Measurements from ENCODE around the gene PLXNA4.
"Not testable (repeated sequence)": the region's sequence is repeated elsewhere in the genome, so short reads cannot be mapped to it uniquely, and the experiment has no call there.

Gene PLXNA4

GRCh38 chr7:132392713-132393112, 183.6 kb downstream of the PLXNA4 start:
- DNase-seq (ENCODE audit: low read depth in 2 of 2) = no peak

DNA sequence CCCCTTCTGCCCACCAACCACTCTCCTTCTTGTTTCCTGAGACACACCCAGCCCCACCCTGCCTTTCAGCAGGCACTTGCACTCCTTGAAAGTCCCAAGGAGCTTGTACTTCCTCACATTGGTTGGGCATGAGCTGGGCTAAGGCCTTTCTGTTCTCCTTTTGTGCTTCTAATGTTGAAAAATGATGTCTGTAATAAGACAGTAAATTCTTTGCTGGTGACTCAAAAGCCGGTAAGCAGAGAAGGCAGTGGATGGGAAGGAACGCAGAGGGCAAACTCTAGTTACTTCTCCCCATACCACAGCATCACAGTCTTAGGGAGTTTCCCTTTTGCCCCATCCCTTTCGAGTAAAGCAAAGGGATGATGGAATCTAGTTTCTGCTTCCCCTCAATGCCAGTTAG, 185.6 kb downstream of the PLXNA4 start:
- DNase-seq (ENCODE audit: low read depth in 2 of 2) = no peak

DNA sequence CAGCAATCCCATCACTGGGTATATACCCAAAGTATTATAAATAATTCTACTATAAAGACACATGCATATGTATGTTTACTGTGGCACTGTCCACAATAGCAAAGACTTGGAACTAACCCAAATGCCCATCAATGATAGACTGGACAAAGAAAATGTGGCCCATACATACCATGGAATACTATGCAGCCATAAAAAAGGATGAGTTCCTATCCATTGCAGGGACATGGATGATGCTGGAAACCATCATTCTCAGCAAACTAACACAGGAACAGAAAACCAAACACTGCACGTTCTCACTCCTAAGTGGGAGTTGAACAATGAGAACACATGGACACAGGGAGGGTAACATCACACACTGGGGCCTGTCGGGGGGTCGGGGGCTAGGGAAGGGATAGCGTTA, 186.2 kb downstream of the PLXNA4 start:
- DNase-seq (ENCODE audit: low read depth in 2 of 2) = not testable (repeated sequence)

- no peak for DNase-seq (ENCODE audit: low read depth in 2 of 2)
Measured at GRCh38 chr7:132388688-132389087, 187.6 kb downstream of the PLXNA4 start.

DNA sequence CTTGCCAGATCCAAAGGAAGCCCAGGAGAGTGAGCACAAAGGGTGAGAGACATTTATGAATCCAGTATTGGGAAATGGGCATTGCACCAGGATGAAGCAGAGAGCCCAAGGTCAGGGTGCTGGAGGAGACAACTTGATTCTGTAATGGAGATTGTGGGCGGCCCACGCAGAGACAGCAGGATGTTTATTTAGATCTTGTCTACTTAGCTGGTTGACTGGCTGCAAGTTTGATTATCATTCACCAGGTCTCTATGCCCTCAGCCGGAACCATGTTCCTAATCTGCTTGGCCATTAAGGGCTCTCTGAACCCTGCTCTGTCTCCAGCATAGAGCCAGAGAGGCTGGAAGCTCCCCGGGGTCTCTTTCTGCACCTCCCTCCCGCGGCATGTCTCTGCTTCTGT, 188.7 kb downstream of the PLXNA4 start:
- no peak for DNase-seq (ENCODE audit: low read depth in 2 of 2)

DNA sequence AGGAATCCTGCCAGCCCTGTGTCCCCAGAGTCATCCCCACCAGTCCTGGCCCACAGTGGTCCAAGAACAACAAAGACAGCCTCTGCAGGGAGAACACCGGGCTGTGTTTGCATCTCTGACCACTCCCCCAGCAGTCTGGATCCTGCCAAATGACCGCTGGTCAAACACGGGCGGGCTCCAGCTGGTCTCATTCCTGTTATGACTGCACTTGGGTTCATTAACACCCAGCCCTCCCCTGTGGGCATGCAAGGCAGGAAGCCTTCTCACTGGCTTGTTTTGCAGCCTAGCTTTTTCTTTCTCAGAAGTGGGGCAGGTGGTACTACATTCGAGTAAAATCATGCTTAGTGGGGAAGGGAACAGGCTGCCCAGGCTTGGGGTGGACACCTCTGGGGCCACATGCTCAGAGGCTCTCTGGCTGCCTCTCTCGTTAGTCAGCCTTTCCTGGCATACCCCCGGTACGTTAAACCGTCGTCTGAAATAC, 190.0 kb downstream of the PLXNA4 start:
- DNase-seq (ENCODE audit: low read depth in 2 of 2) = no peak

DNA sequence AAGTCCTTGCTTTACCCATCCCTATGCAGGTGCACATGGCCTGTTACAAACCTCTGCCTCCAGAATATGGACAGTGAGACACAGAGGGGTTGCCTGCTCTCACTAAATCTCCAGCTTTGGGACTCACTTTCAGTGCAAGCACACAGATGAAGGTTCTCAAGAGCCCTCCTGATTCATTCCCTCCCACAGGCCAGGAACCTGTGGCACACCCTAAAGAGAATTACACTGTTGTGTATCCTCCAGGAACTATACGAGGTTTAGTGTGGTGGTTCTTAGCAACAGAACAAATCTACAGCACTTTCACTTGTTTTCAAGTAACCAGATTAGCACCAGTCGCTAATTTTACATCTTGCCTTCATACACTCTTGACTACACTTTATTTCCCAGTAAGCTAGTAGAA, 192.3 kb downstream of the PLXNA4 start:
- DNase-seq (ENCODE audit: low read depth in 2 of 2) = no peak

- DNase-seq (ENCODE audit: low read depth in 2 of 2) = no peak
Measured at GRCh38 chr7:132381742-132382472, 194.4 kb downstream of the PLXNA4 start.

GRCh38 chr7:132380059-132380458, 196.2 kb downstream of the PLXNA4 start:
- no peak for DNase-seq (ENCODE audit: low read depth in 2 of 2)

GRCh38 chr7:132379292-132379691, 197.0 kb downstream of the PLXNA4 start:
- no peak for DNase-seq (ENCODE audit: low read depth in 2 of 2)

GRCh38 chr7:132377703-132378584, 198.3 kb downstream of the PLXNA4 start:
- no peak for DNase-seq (ENCODE audit: low read depth in 2 of 2)

DNA sequence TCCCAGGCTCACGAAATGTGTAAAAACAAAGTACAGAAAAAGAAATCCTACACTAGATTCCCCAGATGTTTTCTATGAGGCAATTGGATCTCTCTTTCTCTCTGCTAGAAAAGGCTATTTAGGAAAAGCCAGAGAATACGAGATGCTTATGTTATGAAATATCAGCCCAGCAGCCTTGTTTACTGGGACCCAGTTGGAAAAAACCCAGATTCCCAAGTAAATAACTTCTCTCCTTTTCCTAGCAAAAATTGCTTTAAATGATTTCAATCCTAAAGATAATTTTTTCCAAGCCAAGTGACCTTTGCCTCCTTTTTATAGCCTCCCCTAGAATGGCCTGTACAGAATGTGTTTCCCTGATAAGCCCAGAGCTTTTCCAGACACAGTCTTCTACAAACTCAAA, 199.3 kb downstream of the PLXNA4 start:
- no peak for DNase-seq (ENCODE audit: low read depth in 2 of 2)

DNA sequence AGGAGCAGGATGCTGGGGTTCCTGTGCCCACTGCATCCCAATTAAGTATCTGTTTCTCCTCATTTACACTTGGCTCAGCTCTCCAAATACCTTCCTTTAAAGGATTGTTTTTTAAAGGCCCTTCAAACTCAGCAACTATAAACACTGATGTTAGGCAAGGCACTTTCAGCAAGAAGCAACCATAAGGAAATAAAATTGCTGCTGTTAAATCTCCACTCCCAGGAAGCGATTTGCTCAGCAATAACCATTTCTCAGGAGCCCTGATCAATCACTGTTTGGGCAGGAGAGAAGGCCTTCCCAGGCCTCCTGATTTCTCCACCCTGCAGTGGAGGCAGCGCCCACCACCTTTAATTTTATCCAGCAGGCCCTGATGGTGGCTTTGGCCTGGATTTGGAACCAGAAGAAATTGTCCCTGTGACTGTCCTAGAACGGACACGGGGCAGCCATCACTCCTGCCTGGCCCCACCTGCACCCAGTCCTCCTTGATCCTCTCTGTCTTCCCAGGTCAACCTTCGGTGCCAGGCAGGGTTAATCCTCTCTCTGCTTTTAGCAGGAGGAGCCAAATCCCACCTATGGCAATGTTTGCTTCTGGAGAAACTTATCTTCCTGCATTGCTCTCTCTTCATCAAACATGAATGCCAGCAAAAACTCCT, 199.8 kb downstream of the PLXNA4 start:
- DNase-seq (ENCODE audit: low read depth in 2 of 2) = no peak

DNA sequence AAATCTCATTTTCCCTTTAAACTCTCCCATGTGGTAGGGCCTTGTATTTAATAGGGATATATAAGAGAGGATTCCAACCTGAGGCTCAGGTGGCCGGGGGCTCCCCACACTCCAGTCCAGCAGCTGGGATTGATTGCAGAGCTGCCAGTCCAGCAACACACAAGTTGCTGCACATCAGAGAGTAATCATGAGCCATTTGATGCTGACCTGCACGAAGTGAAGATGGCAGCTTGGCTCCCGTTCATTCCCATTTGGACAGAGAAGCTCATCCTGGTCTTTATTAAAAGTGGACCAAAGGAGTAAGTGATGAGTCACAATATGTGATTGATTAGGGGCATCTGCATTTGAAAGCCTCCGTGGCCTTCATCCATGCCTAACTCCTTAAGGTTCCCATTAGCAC, 202.4 kb downstream of the PLXNA4 start:
- no peak for DNase-seq (ENCODE audit: low read depth in 2 of 2)

- no peak for DNase-seq (ENCODE audit: low read depth in 2 of 2)
Measured at GRCh38 chr7:132373041-132373440, 203.2 kb downstream of the PLXNA4 start.

DNA sequence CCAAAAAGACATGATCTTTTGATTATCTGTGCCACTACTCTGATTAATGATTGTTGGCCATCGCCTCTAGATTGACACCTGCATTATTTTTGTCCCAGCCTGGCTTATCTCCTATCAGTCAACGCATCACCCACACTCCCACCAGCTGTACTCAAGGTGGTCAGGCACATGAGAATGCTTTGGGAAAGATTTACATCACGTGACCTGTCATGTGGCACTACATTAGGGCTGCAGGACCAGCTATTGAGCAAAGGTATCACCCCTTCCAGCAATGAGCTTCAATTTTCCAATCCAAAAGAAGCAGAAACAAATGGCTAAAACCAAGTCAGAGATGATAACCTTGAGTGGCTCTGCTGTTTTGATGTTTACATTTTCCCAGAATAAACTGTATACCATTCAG, 204.3 kb downstream of the PLXNA4 start:
- no peak for DNase-seq (ENCODE audit: low read depth in 2 of 2)

- DNase-seq (ENCODE audit: low read depth in 2 of 2) = no peak
Measured at GRCh38 chr7:132368246-132368900, 207.9 kb downstream of the PLXNA4 start.

DNA sequence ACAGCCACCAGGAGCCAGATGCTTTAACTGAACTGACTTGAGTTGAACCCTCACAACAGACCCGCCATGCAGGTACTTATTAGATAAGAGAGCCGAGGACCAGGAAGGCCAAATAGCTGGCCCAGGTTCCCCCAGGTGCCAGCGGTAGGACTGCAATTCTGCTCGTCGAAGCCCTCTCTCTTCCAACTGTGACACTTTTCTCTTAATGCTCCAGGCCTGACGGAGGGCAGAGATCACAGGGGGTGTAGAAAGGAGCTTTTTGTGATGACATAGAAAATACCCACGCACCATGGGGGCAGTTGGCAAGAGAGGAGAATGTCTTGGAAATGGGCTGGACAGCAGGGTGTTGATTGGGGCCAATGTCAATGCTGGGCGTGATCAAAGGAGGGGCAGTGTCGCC, 208.5 kb downstream of the PLXNA4 start:
- DNase-seq (ENCODE audit: low read depth in 2 of 2) = no peak

DNA sequence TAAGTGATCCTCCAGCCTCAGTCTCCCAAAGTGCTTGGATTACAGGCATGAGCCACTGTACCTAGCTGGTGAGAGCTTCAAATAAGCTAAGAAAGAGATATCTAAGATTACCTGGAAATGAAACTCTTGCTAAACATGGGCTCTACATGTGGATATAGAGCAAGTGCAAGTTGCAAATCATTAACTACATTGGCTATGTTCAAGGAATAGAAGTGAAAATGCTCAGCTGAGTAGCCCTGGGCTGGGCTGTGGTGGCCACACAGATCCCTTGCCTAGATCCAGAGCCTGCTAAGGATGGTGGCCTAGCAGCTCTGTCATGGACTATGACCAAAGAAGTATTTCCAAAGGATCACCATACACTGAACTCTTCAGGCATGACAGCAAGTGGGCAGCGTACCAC, 209.3 kb downstream of the PLXNA4 start:
- DNase-seq (ENCODE audit: low read depth in 2 of 2) = no peak

- no peak for DNase-seq (ENCODE audit: low read depth in 2 of 2)
Measured at GRCh38 chr7:132364226-132364625, 212.0 kb downstream of the PLXNA4 start.

GRCh38 chr7:132362059-132362458, 214.2 kb downstream of the PLXNA4 start:
- no peak for DNase-seq (ENCODE audit: low read depth in 2 of 2)

- DNase-seq (ENCODE audit: low read depth in 2 of 2) = no peak
Measured at GRCh38 chr7:132361146-132361545, 215.1 kb downstream of the PLXNA4 start.
